Fibroblast of mammary gland (primary cell): ENCODE measurements around the gene SLFN11.

Experiments
- DNase-seq: peaks from one replicate; pipeline ENCODE4 v3.0.0-alpha.2; 2010; ENCODE audit warnings: low read depth
- H3K4me3 ChIP-seq: 2 replicates; pipeline ENCODE4 v1.5.1; 2011; ENCODE audit warnings: low read depth, mild to moderate bottlenecking, low read length, moderate library complexity; ENCODE audit not compliant: control insufficient read depth
- TF ChIP-seq, protein P1 (sequence below): conservative IDR thresholded peaks from 2 replicates; pipeline ENCODE4 v1.5.1; 2011; ENCODE audit warnings: low read depth, low read length, inconsistent platforms; ENCODE audit not compliant: control insufficient read depth, insufficient read depth

SLFN11 gene

GRCh38 chr17:35390663-35391062, 17.2 kb upstream of the SLFN11 start:
- TF ChIP-seq, protein P1, sequence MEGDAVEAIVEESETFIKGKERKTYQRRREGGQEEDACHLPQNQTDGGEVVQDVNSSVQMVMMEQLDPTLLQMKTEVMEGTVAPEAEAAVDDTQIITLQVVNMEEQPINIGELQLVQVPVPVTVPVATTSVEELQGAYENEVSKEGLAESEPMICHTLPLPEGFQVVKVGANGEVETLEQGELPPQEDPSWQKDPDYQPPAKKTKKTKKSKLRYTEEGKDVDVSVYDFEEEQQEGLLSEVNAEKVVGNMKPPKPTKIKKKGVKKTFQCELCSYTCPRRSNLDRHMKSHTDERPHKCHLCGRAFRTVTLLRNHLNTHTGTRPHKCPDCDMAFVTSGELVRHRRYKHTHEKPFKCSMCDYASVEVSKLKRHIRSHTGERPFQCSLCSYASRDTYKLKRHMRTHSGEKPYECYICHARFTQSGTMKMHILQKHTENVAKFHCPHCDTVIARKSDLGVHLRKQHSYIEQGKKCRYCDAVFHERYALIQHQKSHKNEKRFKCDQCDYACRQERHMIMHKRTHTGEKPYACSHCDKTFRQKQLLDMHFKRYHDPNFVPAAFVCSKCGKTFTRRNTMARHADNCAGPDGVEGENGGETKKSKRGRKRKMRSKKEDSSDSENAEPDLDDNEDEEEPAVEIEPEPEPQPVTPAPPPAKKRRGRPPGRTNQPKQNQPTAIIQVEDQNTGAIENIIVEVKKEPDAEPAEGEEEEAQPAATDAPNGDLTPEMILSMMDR: no peak
- peak; percentile 35 for DNase-seq
- H3K4me3 ChIP-seq: no peak overlapping the region

- TF ChIP-seq, protein P1: no peak
- no peak for DNase-seq
- H3K4me3 ChIP-seq: no peak overlapping the region
Measured at GRCh38 chr17:35390156-35390555, 16.7 kb upstream of the SLFN11 start.

- TF ChIP-seq, protein P1: no peak
- no peak for DNase-seq
- H3K4me3 ChIP-seq: no peak overlapping the region
Measured at GRCh38 chr17:35387496-35387895, 14.1 kb upstream of the SLFN11 start.

GRCh38 chr17:35377706-35378105, 4.3 kb upstream of the SLFN11 start:
- DNase-seq: no peak
- H3K4me3 ChIP-seq: no peak overlapping the region
- TF ChIP-seq, protein P1: no peak

GRCh38 chr17:35377068-35377467, 3.6 kb upstream of the SLFN11 start:
- H3K4me3 ChIP-seq: no peak overlapping the region
- DNase-seq: peak; percentile 27
- TF ChIP-seq, protein P1: no peak

GRCh38 chr17:35376245-35376644, 2.8 kb upstream of the SLFN11 start:
- TF ChIP-seq, protein P1: no peak
- H3K4me3 ChIP-seq: no peak overlapping the region
- peak; percentile 82 for DNase-seq

DNA sequence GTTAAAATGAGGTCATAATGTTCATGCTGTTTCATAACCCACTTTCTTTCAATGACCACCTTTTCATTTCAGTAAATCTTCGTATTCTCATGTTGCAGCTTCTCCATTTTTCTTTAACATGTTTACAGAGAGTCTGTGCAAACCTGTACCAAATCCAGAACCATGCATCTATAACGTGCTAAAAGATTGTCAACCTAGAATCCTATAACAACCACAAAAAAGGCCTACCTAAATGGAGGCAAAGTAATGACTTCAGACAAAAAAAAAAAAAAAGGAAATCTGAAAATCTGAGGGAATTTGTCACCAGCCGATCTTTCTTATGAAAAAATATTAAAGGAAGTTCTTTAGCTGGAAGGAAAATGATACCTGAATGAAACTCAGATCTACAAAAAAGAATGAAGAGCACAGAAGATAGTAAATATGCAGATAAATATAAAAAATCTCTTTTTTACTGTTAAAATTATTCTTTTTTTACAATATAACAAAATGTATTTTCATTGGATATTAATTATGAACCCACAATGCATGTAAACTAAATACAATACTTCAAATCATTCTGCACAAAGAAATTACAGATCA, 1.4 kb upstream of the SLFN11 start:
- TF ChIP-seq, protein P1: no peak
- DNase-seq: no peak
- peak overlapping the region; percentile 82 for H3K4me3 ChIP-seq
